IPS DF 19.7 (cell line): Measurements from ENCODE around the gene PKD1L1.
"Not testable (repeated sequence)": the region's sequence is repeated elsewhere in the genome, so short reads cannot be mapped to it uniquely, and the experiment has no call there.

Experiments used
- DNase-seq: peaks from one replicate; pipeline ENCODE4 v3.0.0-alpha.2; 2013; ENCODE audit warnings: low read depth, low spot score

Gene PKD1L1

DNA sequence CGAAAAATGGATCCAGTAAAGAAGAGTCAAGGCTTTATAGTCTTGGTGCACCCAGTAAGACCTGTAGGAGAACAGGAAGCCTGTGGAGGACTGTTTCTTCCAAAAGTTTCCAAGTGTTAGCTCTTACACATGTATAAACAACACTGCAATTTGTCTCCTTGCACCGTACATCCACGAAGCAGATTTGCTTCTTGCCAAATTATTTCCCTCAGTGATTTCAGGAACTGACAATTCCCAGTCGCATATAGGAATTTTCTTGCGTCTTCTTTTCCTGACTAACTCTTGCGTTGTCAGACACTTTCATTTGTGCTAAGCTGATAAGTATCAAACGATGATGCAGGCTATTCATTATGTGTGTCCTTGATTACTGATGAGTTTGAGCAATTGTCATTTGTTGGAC, 182.1 kb downstream of the PKD1L1 start:
- DNase-seq: no peak

DNA sequence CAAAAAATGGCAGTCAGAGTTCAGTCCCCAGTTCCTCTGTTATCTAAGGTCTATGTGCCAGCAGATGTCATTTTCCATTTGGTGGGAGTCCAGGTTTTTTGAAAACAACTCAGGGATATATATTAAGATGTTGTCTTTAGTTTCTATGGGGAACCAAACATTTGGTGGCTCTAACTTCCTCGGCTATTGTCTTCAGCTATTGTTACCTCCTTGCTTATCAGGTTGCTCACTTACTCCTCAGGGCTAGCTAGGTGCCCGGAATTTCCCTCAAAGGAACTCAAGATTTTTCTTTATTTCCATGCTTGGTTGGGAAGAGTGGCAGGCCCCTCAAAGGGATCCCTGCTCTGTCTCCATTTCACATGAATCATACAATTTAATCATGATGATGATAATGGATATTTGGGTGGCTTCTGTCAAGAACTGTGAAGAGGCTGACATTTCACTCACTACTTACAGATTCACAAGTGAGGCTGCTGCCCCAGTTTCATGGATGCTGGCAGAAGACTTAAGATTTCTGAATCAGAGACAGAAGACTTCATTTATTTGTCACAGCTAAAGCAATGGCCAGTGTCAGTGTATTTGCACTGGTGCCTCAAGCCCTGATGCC, 182.8 kb downstream of the PKD1L1 start:
- DNase-seq: no peak

DNA sequence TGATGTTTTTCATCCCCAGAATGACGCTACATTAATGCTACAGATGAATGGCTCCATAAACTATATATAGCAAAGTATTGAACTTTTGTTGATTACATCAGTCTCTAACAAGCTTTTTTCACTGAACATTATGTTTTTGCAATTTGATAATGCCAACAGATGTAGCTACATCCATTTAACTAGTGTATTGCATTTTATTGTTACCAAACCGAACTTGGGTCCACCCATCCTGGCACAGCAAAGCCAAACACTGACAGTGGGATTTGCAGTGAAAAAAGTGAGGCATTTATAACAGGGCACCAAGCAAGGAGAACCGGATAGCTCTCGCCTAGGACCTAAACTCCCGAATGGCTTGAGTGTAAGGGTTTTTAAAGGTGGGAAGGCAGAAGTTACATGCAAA, 183.5 kb downstream of the PKD1L1 start:
- DNase-seq: no peak

DNA sequence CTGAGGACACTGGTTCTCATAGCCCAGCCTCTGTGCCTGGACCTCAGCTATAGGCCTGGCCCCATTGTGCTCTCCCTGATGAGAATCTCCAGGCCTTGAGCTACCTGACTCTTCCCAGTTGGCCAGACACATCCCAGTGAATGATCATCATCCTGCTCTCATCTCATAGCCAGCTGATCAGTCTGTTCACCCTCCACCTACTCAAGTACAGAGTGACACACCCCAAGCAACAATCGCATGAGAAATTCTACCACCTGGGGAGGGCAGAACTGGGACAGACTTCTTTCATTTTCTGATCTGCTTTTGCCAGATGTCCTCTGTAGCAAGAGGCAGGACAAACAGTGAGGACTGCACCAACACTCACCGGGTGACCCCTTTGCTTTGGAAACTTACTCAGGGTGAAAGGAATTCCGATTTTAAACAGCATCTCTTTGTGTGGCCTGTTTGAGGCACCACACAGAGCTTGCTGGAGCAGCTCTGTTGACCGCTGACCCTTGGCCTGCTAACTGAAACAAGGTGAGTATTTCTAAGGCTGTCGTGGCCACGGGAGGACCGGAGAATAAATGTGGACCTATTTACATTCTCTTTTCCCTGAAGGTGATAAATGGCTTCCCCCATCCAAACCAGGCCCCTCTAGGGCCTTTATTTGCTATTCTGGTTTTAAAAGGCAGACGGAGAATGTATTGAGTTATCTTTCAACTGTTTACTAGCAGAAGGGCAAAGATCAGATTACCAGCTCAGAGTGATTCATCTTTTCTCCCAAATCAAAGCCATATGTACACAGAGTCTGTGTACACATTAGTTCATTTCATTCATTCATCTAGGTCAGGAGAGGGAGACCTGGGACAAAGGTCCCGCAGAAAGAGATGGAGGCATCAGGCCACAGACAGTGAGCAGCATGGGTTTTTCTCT, 184.9 kb downstream of the PKD1L1 start:
- DNase-seq: no peak

DNA sequence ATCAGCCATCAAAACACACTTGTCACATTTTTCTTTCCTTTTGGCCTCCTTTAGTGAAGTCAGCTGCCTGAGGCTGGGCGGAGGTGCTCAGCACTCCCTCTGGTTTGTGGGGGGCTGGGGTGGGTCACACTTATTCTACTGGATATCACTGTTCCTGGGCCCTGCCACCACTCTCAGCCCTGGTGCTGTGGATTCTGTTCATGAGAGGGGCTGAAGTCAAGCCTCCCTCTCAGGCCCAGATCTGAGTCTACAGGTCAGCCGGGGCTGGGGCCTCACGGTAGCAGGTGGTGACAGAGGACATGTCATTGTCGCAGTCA, 185.6 kb downstream of the PKD1L1 start:
- no peak for DNase-seq

DNA sequence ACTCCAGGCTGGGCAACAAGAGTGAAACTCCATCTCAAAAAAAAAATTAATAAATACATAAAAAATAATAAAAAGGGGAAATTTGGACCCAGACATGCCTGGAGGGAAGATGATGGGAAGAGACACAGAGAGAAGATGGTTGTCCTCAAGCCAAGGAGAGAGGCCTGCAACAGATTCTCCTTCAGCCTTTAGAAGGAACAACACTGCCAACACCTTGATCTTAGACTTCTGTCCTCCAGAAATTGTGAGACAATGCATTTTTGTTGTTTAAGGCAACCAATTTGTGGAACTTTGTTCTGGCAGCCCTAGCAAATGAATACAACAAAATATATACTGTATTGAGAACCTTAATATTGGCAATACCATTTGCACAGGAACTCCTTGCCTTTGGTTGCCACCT, 186.1 kb downstream of the PKD1L1 start:
- DNase-seq: no peak

DNA sequence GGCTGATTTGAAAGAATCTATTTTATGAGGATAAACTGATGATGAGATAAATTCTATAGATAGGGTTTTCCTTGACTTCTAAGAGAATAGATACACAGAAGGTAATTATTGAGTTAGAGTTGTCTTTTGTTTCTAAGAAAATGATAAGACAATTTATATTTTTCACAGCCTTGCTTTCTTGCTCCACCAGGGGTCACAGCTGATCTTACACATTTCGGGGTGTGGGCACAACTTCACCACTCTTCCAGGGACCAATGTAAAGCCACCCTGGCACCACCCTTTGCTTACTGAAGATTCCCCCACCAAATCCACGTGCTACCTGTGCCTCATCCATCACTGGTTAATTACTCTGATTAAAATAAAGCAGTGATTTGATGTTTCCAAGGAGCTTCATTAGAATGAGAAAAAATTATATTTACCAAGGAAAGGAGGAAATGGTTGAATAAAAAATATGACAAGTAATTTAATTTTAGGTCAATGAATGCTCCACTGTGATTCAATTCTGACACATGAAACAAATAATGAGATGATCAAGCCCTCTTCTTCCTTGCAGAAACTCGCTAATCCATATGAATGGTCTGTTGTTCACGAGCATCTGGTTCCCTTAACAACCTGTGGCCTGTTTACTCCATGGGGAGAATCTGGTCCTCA, 189.1 kb downstream of the PKD1L1 start:
- no peak for DNase-seq

DNA sequence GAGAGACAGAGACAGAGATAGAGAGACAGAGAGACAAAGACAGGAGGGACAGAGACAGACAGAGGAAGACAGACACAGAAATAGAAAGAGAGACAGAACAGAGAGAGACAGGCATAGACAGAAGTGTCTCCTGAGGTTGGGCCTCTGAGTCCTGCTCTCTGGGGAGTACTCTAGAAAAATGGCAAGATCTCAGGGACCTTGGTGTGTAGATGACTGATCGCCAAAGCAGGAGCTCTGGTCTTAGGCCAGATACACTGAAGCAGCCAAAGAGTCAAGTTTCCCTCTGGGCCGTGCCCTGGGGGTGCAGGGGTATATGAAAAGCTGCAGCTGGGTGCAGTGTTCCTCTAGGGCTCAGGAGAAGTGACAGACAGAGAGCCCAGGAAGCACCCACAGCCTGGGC, 189.7 kb downstream of the PKD1L1 start:
- no peak for DNase-seq

DNA sequence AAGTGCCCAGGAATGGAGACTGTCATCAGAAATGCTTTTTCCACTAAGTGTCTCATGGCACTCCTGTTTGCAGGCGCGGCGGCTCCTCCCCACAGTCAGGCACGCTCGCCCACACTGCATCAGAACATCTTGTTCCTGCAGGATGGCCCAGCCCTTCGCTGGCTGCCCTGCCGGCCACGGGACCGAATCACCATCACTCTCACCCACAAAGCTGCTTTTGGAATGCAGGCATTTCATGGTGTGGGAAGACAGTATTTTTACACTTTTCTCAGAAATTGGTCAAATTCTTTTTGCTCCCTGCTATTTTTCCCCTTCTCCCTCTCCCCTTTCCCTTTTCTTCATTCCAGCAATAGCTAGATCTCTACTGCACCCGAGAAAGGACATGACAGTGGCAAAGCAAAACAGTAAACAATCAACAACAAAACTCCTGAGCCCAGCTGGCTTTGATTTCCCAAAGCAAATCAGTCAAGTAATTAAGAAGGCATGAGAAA, 190.3 kb downstream of the PKD1L1 start:
- DNase-seq: no peak

DNA sequence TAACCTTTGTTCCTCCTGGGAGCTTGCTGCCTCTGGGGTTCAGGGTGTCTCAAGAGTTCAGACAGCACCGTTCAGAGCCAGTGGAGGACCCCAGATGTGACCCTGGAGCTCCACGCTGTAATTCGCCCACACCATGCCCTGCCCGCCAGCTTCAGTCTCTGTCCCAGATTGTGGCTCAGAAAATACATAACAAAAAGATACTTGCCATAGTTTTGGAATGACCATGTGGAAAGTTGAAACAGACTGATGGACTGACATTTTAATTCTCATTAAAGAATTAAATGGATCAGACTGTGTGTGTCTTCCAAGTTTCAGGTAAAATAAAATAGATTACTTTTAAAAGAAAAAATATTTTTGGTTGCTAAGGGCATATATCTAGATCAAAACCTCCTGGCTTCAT, 191.6 kb downstream of the PKD1L1 start:
- no peak for DNase-seq

DNA sequence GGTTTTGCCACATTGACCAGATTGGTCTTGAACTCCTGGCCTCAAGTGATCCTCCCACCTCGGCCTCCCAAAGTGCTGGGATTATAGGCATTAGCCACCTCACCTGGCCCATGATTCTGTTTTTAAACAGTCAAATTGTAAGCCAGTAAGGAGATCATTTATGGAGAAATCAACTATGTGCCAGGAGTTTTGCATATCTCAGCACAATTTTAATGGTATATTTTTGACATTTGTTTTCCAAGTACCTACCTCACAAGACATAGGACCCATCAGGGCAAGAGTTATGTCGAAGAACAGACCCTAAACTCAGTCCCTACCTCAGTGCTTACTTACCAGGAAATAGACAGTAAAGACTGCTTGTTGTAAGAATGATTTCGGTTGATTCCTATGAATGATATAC, 193.0 kb downstream of the PKD1L1 start:
- DNase-seq: no peak

DNA sequence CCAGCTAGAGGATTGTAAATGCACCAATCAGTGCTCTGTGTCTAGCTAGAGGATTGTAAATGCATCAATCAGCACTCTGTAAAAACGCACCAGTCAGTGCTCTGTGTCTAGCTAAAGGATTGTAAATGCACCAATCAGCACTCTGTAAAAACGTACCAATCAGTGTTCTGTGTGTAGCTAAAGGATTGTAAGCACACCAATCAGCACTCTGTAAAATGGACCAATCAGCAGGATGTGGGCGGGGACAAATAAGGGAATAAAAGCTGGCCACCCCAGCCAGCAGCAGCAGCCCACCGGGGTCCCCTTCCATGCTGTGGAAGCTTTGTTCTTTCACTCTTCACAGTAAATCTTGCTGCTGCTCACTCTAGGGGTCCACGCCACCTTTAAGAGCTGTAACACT, 196.5 kb downstream of the PKD1L1 start:
- DNase-seq: not testable (repeated sequence)

DNA sequence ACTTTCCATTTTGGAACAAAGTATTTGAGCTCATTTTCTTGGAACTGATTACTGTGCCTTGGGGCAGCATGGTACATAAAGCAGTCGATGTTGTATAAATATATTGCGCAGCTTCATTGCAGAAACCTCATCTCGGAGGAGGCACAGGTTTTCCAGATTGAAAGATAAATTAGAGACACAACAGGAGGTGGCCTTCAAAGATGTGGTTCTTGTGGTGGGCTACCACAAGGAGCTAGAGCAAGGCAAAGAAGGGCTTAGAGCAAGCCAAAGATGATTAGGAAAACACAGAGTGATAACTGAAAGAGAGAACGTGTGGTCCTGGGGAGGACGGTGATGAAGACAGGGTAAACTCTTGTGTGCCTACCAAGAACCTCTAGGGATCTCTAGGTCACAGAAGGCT, 197.2 kb downstream of the PKD1L1 start:
- no peak for DNase-seq

DNA sequence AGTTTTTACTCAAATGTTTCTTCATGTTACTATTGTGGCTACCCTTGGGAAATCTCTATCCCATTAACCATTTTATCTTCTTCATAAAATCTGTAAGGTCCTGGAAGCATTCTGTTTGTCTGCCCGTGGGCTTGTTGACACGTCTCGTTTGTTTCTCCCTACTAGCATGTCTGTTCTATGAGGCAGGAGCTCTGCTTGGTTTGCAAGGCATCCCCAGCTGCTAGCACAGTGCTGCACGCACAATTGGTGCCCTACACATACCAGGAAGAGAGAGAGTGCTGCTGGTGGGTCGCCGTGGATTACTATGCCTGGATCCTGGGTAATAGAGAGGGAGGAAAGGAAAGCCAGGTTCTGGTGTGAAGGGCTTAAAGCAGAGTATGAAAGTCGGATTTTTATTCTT, 200.2 kb downstream of the PKD1L1 start:
- no peak for DNase-seq

DNA sequence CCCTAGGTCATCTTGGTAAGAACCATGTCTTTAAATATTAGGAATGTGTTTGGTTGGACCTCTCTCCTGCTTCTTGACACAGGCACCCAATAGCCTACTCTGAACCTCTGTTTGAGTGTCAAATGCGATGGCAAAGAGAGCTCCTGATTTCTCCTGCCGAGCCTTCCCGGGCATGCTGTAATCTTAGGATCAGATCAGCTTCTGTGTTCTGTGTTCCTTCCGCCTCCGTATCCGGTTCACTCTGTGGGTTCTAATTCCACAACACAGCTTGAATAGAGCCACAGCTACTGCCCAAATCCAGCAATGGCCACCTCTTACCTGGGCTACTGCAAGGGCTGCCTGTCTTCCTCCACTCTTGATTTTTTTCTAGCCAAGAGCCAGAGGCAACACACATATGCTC, 201.1 kb downstream of the PKD1L1 start:
- DNase-seq: no peak

DNA sequence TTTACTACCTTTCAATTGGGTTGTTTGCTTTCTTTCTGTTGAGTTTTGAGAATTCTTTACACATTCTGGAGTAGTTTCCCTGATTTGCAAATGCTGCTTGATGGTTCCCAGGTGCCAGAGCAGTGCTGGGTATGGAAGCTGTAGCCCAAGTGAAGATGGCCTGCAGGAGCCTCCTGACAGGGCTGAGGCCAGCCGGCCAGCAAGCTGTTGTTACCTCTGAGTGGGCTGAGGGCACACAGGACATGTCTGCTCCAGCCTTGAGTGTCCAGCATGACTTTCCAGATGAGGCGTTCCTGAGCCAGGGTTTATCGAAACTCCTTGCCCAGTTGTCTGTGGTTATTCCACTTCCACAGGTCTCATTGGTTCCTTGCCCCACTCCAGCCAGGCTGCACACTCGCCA, 201.8 kb downstream of the PKD1L1 start:
- DNase-seq: no peak

DNA sequence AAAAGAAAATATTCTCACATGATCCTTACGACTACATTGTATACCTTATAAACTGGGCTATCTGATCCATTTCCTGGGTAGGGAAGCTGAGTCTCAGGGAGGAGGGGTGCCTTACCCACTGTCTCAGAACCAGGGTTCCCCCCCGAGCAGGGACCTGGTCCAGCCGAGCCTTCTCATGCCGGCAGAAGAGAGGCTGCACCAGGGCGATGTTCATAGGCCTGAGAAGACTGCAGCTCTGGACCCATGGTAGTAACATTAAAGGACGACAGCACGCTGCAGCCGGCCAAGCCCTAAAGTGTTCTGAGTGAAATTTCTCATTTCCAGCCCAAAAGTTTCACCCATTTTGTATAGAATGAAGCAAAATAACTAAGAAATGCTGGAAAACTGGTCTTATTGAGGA, 203.4 kb downstream of the PKD1L1 start:
- no peak for DNase-seq

DNA sequence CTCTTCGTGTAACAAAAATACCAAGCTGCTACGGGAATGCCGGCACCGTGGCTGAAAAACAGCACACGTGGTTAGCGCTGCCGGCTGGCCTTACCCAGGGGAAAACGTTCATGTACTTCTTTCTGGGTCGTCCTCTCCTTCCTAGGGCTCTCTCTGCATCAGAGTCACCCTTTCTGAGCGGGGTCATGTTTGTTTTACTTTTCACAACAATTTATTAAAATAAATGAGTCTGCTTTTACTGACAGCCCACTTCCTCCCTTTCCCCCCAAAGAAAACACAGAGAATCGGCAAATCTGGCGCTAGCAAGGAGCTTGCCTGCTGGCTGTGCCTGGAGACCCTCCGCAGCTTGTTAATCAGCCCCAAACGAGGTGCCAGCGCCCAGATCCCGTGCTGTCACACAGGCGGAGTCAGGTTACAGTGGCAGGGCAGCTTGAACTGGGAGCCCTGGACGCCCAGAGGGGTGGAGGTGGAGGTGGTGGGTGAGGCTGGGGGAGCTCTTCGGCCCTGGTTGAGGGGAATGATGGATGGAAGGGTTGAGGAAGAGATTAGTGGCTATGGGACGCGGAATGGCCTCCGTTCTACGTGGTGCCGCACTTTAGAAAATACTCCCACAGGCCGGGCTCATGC, 204.2 kb downstream of the PKD1L1 start:
- DNase-seq: no peak

DNA sequence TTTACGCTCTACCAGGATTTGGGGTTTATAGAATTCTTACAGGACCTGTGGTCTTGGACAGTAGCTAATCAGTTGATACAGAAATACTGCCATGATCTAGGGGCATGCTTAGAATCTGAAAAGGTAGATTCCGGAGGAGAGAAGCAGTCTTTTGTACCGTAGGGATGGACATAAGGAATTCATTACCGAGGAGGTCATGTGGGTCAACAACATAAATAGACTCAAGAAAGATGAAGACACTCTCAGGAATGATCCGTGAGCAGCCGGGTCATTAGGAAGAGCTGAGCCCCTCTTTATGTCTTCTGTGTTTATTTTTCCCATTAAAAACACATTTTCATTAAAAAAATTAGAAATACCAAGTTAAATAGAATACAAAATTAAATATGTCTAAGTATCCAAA, 206.3 kb downstream of the PKD1L1 start:
- DNase-seq: no peak

DNA sequence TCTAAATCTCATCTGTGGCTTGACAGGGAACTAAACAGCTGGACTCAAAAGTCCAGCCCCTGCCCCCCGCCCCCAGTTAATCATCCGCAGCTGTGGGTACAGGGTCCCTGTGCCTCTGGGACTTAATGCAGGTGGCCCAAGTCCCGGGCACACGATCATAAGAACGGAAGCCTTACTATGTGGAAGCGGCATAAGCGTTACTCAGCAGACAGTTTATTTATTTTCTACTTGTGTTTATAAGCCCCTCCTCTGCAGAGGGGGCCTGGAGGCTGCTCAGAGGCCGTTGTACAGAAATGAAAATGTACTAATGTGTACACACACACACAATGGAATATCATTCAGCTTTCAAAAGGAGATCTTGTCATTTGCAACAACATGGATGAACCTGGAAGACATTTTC, 208.4 kb downstream of the PKD1L1 start:
- DNase-seq: no peak

DNA sequence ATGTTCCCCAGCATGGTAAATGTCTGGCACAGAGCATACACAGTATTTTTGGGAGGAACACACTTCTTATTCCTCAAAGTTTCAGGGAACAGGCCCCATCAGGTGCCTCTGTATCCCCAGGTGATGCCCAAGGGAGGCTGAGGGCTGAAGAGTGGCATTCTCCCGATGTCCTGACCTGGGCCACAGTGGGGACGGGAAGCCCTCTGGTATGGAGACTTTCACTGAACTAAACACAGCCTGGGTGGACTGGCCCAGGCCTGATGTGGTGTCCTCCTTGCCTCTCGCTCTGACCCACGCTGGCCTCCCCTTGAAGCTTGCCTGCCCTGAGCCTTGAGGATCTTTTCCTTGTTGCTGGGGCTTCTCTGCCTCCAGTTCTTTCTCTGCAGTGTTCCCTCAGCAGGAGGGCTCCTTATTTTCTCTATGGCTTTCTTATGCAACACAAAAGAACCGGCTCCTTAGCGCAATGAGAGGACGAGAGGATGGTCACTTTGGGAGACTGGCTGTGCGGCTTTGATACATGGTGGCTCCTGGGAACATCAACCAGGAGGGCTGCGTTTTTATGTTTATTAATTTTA, 208.9 kb downstream of the PKD1L1 start:
- DNase-seq: no peak

DNA sequence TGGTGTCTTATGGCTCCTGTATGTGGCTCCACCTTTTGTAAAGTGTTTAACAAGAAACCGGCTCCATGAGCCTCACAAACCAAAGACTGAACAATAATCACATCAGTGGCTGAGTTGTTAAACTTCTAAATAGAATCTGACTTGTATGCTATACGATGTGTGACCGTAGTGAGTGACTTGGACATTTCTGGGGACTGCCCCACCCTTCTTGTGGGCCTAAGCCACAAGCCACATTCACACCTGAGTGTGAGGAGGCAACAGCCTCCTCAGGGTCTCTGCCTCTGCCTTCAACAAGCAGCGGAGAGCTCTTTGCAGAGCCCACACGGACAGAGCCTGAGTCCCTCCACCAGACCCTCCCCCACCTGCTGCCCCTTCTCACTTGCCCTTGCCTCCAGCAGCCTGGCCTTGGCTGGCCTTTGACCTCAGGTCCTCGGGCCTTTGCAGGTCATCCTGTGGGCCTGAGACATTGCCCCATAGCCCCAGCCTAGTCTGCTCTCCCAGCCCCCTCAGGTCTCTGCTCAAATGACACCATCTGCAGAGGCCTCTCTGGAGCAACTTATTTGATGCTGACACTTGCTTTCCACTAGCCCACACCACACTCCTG, 209.6 kb downstream of the PKD1L1 start:
- no peak for DNase-seq
